ENCODE results near the gene DMXL2.

Gene DMXL2

DNA sequence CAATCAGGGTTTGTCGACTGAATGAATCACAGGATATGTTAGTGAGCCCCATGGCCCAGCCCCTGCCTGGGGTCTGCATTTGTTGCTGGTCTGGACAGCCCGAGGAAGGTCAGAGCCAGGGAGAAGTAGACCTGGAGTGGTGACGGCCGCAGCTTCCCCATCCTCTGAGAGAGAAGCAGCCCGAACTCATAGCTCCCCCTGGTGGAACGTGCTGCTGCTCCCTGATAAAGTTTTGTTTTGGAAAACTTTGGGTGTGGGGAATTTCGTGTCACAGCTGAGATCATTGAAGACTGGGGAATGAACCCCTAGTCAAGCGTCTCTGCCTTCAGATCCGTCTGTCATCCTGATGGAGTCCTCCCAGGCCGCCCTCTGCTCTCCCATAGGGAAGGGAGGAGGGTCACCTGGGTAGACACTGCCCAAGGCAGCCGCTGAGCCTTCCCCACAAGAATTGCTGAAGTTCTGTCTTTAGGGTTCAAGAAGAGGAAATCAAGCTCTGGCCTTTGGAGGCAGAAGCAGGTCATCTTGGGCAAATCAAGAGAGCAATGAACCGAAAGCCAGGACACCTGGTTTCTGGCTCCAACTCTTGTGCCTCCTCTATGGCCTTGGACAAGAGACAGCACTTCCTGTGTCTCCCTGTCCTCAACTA, 220.6 kb downstream of the DMXL2 start:
- peak in 1 of 2 donors; percentile 20 for DNase-seq

- DNase-seq, result no peak
These were observed 221.4 kb downstream of the DMXL2 start for GRCh38 chr15:51401051-51401780.

- no peak for DNase-seq
These were observed 223.9 kb downstream of the DMXL2 start for GRCh38 chr15:51398626-51399025.
